ENCODE results near the gene SGK1.

- TF ChIP-seq POLR2AphosphoS5 (IDR thresholded peaks at IDR 0.05; ENCODE audit: low read length): no peak
- no peak for TF ChIP-seq REST (IDR thresholded peaks at IDR 0.05; ENCODE audit: low read depth, low read length)
- TF ChIP-seq PRDM15 (CRISPR knock-in tag; IDR thresholded peaks at IDR 0.05): no peak
- TF ChIP-seq CEBPB (IDR thresholded peaks at IDR 0.05; ENCODE audit: borderline replicate concordance in 1 of 2, low read depth in 2 of 2, low read length in 2 of 2): no peak
Measured at GRCh38 chr6:134315974-134316441, 1.9 kb downstream of the SGK1 start.
